GM23338 (cell line): ENCODE measurements around the gene CARD16. TPM values are rescaled to one million over a fixed set of nuclear protein-coding genes. Genes with fewer than 3 reads are reported as not detected.
A peak's percentile ranks its signal among the peaks of the same experiment; 100 is the strongest.

Experiments
- ATAC-seq: fragments of 200-7000 bp; cut with Tn5 transposase; 3 replicates; pipeline ENCODE4 v1.9.1; 2020
- DNase-seq: peaks from one replicate; pipeline ENCODE4 v3.0.0-alpha.2; 2015; ENCODE audit warnings: low spot score
- H2AFZ ChIP-seq: fragments of 200-600 bp; sonication (generic); 2 replicates; pipeline ENCODE4 v1.8.0; 2016; ENCODE audit warnings: antibody characterized with exemption, mild to moderate bottlenecking, moderate library complexity
- H3F3A ChIP-seq: fragments of 200-600 bp; sonication (generic); replicated peaks from 2 replicates; pipeline ENCODE4 v1.8.0; 2017; ENCODE audit warnings: antibody characterized with exemption, mixed run types, low read depth
- H3K27ac ChIP-seq: fragments of 200-600 bp; sonication (generic); 2 replicates; pipeline ENCODE4 v1.6.1; 2016; ENCODE audit warnings: low read depth
- H3K27me3 ChIP-seq: fragments of 200-600 bp; sonication (generic); 2 replicates; pipeline ENCODE4 v1.8.0; 2016; ENCODE audit warnings: mild to moderate bottlenecking, mixed run types, moderate library complexity; ENCODE audit not compliant: insufficient read depth
- H3K36me3 ChIP-seq: fragments of 200-600 bp; sonication (generic); 2 replicates; pipeline ENCODE4 v1.8.0; 2016; ENCODE audit warnings: mild to moderate bottlenecking; ENCODE audit not compliant: insufficient read depth
- H3K4me1 ChIP-seq: fragments of 200-600 bp; sonication (generic); 2 replicates; pipeline ENCODE4 v1.8.0; 2016; ENCODE audit warnings: mild to moderate bottlenecking, moderate library complexity; ENCODE audit not compliant: insufficient read depth
- H3K4me2 ChIP-seq: fragments of 200-600 bp; sonication (generic); 2 replicates; pipeline ENCODE4 v1.7.1; 2017; ENCODE audit warnings: mixed run types
- H3K4me3 ChIP-seq: fragments of 200-600 bp; sonication (generic); 2 replicates; pipeline ENCODE4 v1.6.1; 2016; ENCODE audit warnings: mixed run types
- H3K79me2 ChIP-seq: fragments of 200-600 bp; sonication (generic); replicated peaks from 2 replicates; pipeline ENCODE4 v1.8.0; 2017; ENCODE audit warnings: mild to moderate bottlenecking; ENCODE audit not compliant: insufficient read depth
- H3K9me2 ChIP-seq: fragments of 200-600 bp; sonication (generic); 2 replicates; pipeline ENCODE4 v1.8.0; 2017; ENCODE audit not compliant: insufficient read depth
- H4K20me1 ChIP-seq: fragments of 200-600 bp; sonication (generic); replicated peaks from 2 replicates; pipeline ENCODE4 v1.8.0; 2017; ENCODE audit warnings: mild to moderate bottlenecking; ENCODE audit not compliant: insufficient read depth
- H3K27ac Mint-ChIP-seq: 2 replicates; pipeline ENCODE4 v1.8.0; 2020; ENCODE audit warnings: inconsistent platforms, mild to moderate bottlenecking, moderate library complexity, mixed read lengths
- H3K27me3 Mint-ChIP-seq: 3 replicates; pipeline ENCODE4 v1.8.0; 2022; ENCODE audit warnings: low read depth, mild to moderate bottlenecking, moderate library complexity, mixed read lengths, inconsistent platforms; ENCODE audit not compliant: insufficient read depth, poor library complexity
- H3K36me3 Mint-ChIP-seq: 3 replicates; pipeline ENCODE4 v1.8.0; 2021; ENCODE audit warnings: low read depth, mild to moderate bottlenecking, inconsistent platforms, moderate library complexity, mixed read lengths
- H3K4me1 Mint-ChIP-seq: 3 replicates; pipeline ENCODE4 v1.8.0; 2020; ENCODE audit warnings: mild to moderate bottlenecking, inconsistent platforms, mixed read lengths
- H3K4me3 Mint-ChIP-seq: 3 replicates; pipeline ENCODE4 v1.8.0; 2021; ENCODE audit warnings: moderate library complexity, mild to moderate bottlenecking, inconsistent platforms, mixed read lengths
- H3K9me3 Mint-ChIP-seq: 3 replicates; pipeline ENCODE4 v1.8.0; 2020; ENCODE audit warnings: moderate library complexity, mild to moderate bottlenecking, inconsistent platforms, mixed read lengths
- ETS1 ChIP-seq: IDR thresholded peaks from 2 replicates; pipeline ENCODE4 v1.6.1; 2016; ENCODE audit warnings: antibody characterized with exemption
- ZNF331 ChIP-seq: fragments of 250-450 bp; sonication (Bioruptor Pico); IDR thresholded peaks from 2 replicates; pipeline ENCODE4 v1.5.0; 2020; ENCODE audit warnings: low read depth, mild to moderate bottlenecking, moderate library complexity
- ZNF462 ChIP-seq: fragments of 250-450 bp; sonication (Bioruptor Pico); IDR thresholded peaks from 2 replicates; pipeline ENCODE4 v1.5.0; 2020; ENCODE audit warnings: mild to moderate bottlenecking, moderate library complexity
- polyA plus RNA-seq: library from polyadenylated mRNA; unstranded; fragments of >200 nt; fragmentation: Nextera tagmentation; extraction: Ambion mirVana; gene quantifications from 2 replicates; pipeline ENCODE4 v1.2.1, GENCODE V29; 2016
- total RNA-seq: library from RNA; depleted of rRNA; stranded (reverse); fragments of >200 nt; shearing (Covaris generic); gene quantifications from 2 replicates; pipeline ENCODE4 v1.2.3, GENCODE V29; 2014
- TF ChIP-seq, protein P1 (sequence below), 2 experiments: fragments of 200-600 bp in 1 of 2; sonication (generic) in 1 of 2; conservative IDR thresholded peaks; 2 replicates each; pipeline versions ENCODE4 v1.5.1 to v1.6.1; 2016 to 2017; ENCODE audit warnings: antibody characterized with exemption in 2 of 2, low read depth in 2 of 2, mild to moderate bottlenecking in 2 of 2, moderate library complexity in 1 of 2

CARD16 gene
- total and polyA plus RNA-seq, 2 experiments from 2014 or later, result not detected

DNA sequence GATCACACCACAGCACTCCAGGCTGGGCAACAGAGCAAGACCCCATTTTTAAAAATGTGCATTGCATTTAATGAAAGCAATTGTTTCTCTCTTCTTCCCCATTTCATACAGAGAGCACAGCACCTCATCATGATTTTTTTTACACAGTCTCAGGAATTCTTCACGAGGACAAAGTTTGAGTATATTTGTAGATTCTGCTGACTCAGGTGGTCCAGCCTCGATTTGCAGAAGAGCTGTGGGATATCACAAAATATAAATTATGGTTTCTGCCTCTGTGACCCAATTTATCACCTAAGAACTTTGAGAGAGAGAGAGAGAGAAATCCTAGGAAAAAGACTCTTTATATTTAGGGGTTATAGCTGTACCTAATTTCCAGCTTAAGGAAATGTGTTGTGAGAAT, 42.0 kb downstream of the CARD16 start:
- Histone ChIP-seq H3K36me3 (no peaks in the 10 kb centered on the region), H3F3A (no peaks in the 10 kb centered on the region), H3K27ac (no peak overlapping the region), H3K4me2 (no peak overlapping the region), H3K9me2 (no peaks in the 10 kb centered on the region), H3K4me1 (no peaks in the 10 kb centered on the region), H3K4me3 (no peak overlapping the region), H4K20me1 (no peaks in the 10 kb centered on the region), H2AFZ (no peak overlapping the region), H3K79me2 (no peaks in the 10 kb centered on the region), H3K27me3 (no peaks in the 10 kb centered on the region)
- H3K27me3 Mint-ChIP-seq, result peaks cover 4% of the 10 kb centered on the region
- H3K4me1 Mint-ChIP-seq, result no peaks in the 10 kb centered on the region
- H3K27ac Mint-ChIP-seq, result no peak overlapping the region
- H3K36me3 Mint-ChIP-seq, result peaks cover 5% of the 10 kb centered on the region; the same call in 1 of the 3 replicates
- H3K9me3 Mint-ChIP-seq, result no peaks in the 10 kb centered on the region
- TF ChIP-seq ZNF331 (CRISPR knock-in tag) (no peak), ETS1 (no peak)
- DNase-seq, result no peak
- H3K4me3 Mint-ChIP-seq, result no peak overlapping the region
- no peak for ATAC-seq

- Mint-ChIP-seq H3K27me3 (peaks cover 4% of the 10 kb centered on the region), H3K9me3 (no peaks in the 10 kb centered on the region), H3K4me1 (no peaks in the 10 kb centered on the region), H3K4me3 (no peak overlapping the region), H3K36me3 (peaks cover 5% of the 10 kb centered on the region; the same call in 1 of the 3 replicates), H3K27ac (no peak overlapping the region)
- peak overlapping the region; percentile 35; the same call in 1 of the 2 replicates for H2AFZ ChIP-seq
- peaks cover 4% of the 10 kb centered on the region; the same call in 1 of the 2 replicates for H3K9me2 ChIP-seq
- no peak overlapping the region for H3K4me3 ChIP-seq
- peak; percentile 62 for DNase-seq
- H3K36me3 ChIP-seq, result no peaks in the 10 kb centered on the region
- H3K27me3 ChIP-seq, result no peaks in the 10 kb centered on the region
- H3K79me2 ChIP-seq, result no peaks in the 10 kb centered on the region
- TF ChIP-seq, protein P1, sequence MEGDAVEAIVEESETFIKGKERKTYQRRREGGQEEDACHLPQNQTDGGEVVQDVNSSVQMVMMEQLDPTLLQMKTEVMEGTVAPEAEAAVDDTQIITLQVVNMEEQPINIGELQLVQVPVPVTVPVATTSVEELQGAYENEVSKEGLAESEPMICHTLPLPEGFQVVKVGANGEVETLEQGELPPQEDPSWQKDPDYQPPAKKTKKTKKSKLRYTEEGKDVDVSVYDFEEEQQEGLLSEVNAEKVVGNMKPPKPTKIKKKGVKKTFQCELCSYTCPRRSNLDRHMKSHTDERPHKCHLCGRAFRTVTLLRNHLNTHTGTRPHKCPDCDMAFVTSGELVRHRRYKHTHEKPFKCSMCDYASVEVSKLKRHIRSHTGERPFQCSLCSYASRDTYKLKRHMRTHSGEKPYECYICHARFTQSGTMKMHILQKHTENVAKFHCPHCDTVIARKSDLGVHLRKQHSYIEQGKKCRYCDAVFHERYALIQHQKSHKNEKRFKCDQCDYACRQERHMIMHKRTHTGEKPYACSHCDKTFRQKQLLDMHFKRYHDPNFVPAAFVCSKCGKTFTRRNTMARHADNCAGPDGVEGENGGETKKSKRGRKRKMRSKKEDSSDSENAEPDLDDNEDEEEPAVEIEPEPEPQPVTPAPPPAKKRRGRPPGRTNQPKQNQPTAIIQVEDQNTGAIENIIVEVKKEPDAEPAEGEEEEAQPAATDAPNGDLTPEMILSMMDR (conservative IDR thresholded peaks at IDR 0.05; ENCODE audit: low read depth in 2 of 2), result peak; percentile 96 to 97
- TF ChIP-seq ZNF462 (CRISPR knock-in tag), result no peak
- H3K4me1 ChIP-seq, result no peaks in the 10 kb centered on the region
- no peaks in the 10 kb centered on the region for H4K20me1 ChIP-seq
- H3K4me2 ChIP-seq, result no peak overlapping the region
- ATAC-seq, result peak; percentile 72
- no peak overlapping the region for H3K27ac ChIP-seq
- H3F3A ChIP-seq, result no peaks in the 10 kb centered on the region
These were observed 44.3 kb downstream of the CARD16 start for GRCh38 chr11:105000797-105001196.
